ENCODE results near the gene SNX24.

- no peak for TF ChIP-seq PATZ1 (CRISPR knock-in tag; IDR thresholded peaks at IDR 0.05; ENCODE audit: borderline replicate concordance)
- TF ChIP-seq ZFP30 (CRISPR knock-in tag; IDR thresholded peaks at IDR 0.05), result no peak
These were observed 19.4 kb downstream of the SNX24 start for GRCh38 chr5:122864842-122865241.
